Suprapubic skin (tissue), 4 donors: ENCODE measurements around the gene TAF3. TPM values are rescaled to one million over a fixed set of nuclear protein-coding genes. Genes with fewer than 3 reads are reported as not detected.

ENCODE experiments used
- DNase-seq, 2 donors: peaks; one replicate each; pipeline ENCODE4 v3.0.0-alpha.2; 2019; ENCODE audit warnings: low spot score in 2 of 2
- H3K27ac ChIP-seq: fragments of 200-600 bp; sonication (generic); one replicate; pipeline ENCODE4 v1.5.1; 2019
- H3K27me3 ChIP-seq: fragments of 200-600 bp; sonication (generic); one replicate; pipeline ENCODE4 v1.5.1; 2019
- H3K36me3 ChIP-seq: fragments of 200-600 bp; sonication (generic); one replicate; pipeline ENCODE4 v1.5.1; 2019
- H3K4me1 ChIP-seq: fragments of 200-600 bp; sonication (generic); one replicate; pipeline ENCODE4 v1.5.1; 2019
- H3K4me3 ChIP-seq: fragments of 200-600 bp; sonication (generic); one replicate; pipeline ENCODE4 v1.5.1; 2019; ENCODE audit warnings: mild to moderate bottlenecking
- H3K9me3 ChIP-seq: fragments of 200-600 bp; sonication (generic); one replicate; pipeline ENCODE4 v1.5.1; 2019
- EP300 ChIP-seq: sonication (generic); formaldehyde crosslinking; IDR thresholded peaks from one replicate; pipeline ENCODE4 v1.6.1; 2017; ENCODE audit warnings: antibody characterized with exemption
- POLR2A ChIP-seq, 2 donors: fragments of 450-650 bp; IDR thresholded peaks; one replicate each; pipeline ENCODE4 v1.6.1; 2017; ENCODE audit warnings: antibody characterized with exemption in 2 of 2, mild to moderate bottlenecking in 2 of 2, moderate library complexity in 2 of 2
- POLR2AphosphoS5 ChIP-seq, 3 donors: sonication (generic); formaldehyde crosslinking; IDR thresholded peaks; one replicate each; pipeline ENCODE4 v1.6.1; 2017; ENCODE audit warnings: antibody characterized with exemption in 3 of 3
- WGBS: methylation state at CpG from one replicate; pipeline ENCODE4 v1.1.5; 2018; 5-methylcytosine and 5-hydroxymethylcytosine counted together
- total RNA-seq, 4 donors: library from RNA; depleted of rRNA; stranded (reverse); fragments of >200 nt; gene quantifications; one replicate each; pipeline ENCODE4 v1.1.0, GENCODE V29; 2016
- TF ChIP-seq, protein P1 (sequence below), 2 donors: fragments of 200-600 bp in 1 of 2; fragments of 450-650 bp in 1 of 2; sonication (generic) in 1 of 2; IDR thresholded peaks; one replicate each; pipeline ENCODE4 v1.5.1; 2016 to 2019; ENCODE audit warnings: antibody characterized with exemption in 2 of 2, mild to moderate bottlenecking in 1 of 2, moderate library complexity in 1 of 2

TAF3 gene
- total RNA-seq, 4 donors from 2014 or later = 5.6 to 13.3 (median 10.3) TPM

DNA sequence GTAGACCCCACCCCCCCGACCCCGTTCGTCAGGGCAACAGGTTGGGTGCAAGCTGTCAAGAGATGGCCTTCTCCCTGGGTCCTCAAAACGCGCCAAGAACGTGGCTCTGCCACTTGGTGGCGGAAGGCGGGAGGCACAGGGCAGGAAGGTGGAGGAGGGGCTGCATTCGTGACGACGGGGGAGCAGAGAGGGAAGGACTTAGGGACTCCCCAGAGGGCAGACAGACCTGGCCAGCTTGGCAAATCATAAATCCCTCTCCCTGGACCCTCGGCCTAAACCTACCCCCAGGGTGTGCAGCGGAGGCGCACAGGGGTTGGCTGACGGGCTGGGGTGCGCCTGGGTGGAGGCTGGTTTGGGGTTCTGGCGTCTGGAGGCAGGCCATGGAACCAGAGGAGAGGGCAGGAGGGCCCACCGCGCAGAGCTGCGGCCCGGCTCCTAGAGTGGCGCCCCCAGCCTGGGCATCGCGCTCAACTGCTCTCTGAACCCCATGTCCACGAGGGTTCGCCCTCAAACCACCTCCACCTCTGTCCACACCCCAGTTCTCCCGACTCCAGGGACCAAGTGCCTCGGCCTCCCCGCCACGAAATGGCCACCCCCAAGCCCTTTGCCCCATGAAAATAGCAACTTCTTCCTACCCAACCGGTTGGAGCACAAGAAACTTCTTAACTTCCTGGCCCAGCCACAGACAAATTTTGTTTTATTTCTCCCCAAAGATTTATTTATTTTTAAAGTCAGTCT lies 225.4 kb downstream of the TAF3 start:
- TF ChIP-seq, protein P1, sequence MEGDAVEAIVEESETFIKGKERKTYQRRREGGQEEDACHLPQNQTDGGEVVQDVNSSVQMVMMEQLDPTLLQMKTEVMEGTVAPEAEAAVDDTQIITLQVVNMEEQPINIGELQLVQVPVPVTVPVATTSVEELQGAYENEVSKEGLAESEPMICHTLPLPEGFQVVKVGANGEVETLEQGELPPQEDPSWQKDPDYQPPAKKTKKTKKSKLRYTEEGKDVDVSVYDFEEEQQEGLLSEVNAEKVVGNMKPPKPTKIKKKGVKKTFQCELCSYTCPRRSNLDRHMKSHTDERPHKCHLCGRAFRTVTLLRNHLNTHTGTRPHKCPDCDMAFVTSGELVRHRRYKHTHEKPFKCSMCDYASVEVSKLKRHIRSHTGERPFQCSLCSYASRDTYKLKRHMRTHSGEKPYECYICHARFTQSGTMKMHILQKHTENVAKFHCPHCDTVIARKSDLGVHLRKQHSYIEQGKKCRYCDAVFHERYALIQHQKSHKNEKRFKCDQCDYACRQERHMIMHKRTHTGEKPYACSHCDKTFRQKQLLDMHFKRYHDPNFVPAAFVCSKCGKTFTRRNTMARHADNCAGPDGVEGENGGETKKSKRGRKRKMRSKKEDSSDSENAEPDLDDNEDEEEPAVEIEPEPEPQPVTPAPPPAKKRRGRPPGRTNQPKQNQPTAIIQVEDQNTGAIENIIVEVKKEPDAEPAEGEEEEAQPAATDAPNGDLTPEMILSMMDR (IDR thresholded peaks at IDR 0.05) = no peak
- TF ChIP-seq EP300 (no peak), POLR2A (IDR thresholded peaks at IDR 0.05) (no peak), POLR2AphosphoS5 (IDR thresholded peaks at IDR 0.05) (no peak)
- H3K27ac ChIP-seq = no peak overlapping the region
- DNase-seq = no peak
- H3K27me3 ChIP-seq = peaks cover 100% of the 10 kb centered on the region
- no peak overlapping the region for H3K4me3 ChIP-seq
- H3K4me1 ChIP-seq = peaks cover 17% of the 10 kb centered on the region
- no peaks in the 10 kb centered on the region for H3K36me3 ChIP-seq
- no peaks in the 10 kb centered on the region for H3K9me3 ChIP-seq
- WGBS = 37% methylated on average over 31 of the region's 31 CpGs

DNA sequence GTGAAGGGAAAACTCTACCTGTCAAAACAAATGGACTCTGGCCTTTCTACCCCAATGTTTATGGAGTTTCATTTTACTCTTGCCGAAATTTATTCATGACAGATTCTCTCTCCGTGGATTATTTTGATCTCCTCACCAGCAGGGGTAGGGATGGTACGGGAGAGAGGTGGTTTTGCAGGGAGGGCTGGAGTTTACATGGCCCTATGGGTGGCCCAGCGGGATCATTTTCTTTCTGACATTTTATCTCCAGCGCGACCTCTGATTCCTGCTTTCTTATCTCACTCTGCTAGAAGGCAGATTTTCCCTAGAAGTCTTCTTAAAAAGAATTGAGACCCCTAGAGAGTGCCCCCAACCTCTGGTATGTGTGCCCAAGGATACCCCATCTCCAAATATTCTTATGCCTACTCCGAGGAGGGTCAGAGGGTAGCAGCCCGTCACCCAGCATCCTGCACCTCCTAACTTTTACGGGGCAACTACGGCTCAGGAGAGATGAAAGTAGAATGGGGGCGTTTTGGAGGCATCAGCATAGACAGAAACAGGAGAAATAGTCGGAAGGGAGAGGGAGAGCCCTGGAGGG lies 226.1 kb downstream of the TAF3 start:
- H3K4me3 ChIP-seq = peak overlapping the region; percentile 44
- peaks cover 100% of the 10 kb centered on the region for H3K27me3 ChIP-seq
- H3K36me3 ChIP-seq = no peaks in the 10 kb centered on the region
- WGBS = 57% methylated on average over 12 of the region's 12 CpGs
- no peaks in the 10 kb centered on the region for H3K9me3 ChIP-seq
- peaks cover 24% of the 10 kb centered on the region for H3K4me1 ChIP-seq
- DNase-seq = no peak
- TF ChIP-seq, protein P1 (IDR thresholded peaks at IDR 0.05) = no peak
- no peak for TF ChIP-seq POLR2A (IDR thresholded peaks at IDR 0.05)
- no peak for TF ChIP-seq POLR2AphosphoS5 (IDR thresholded peaks at IDR 0.05)
- TF ChIP-seq EP300 = no peak
- H3K27ac ChIP-seq = no peak overlapping the region

DNA sequence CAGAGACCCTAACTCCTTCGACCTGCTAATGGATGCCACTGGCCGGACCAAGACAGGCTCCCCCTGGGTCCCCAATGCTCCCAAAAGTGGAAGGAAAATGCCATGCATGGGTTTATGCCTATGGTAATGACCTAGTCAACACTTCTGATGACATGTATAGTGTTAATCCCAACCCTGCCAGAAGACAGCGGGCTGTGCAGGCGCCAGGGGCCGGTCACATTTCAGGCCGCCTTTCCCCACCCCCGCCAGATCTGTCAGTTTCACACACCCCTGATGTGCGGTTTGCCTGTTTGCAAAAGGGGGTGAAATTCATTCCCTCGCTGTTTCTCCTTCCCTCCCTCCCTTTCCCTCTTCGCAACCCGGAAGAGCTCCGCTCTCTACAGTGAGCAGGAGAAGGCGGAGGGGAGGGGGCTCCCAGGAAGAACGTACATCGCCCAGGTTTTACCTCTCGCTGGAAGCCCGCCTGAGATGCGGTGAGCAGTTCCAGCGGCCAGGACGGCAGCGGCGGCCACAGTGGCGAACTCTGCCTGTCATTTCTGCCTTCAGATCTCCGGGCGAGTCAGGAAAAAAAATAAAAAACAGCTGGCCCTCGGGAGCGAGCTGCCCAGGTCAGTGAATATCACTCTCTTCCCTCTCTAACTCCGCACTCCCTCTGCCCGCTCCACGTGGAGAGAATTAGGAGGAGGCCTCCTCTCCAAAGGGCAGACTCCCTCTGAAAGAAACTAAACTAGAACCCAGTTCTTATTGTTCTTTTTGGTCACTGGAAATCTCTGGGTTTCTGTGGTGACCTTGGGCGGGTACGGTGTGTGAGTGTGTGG lies 226.8 kb downstream of the TAF3 start:
- no peaks in the 10 kb centered on the region for H3K9me3 ChIP-seq
- no peak for DNase-seq
- H3K4me3 ChIP-seq = peak overlapping the region; percentile 44
- H3K27me3 ChIP-seq = peaks cover 100% of the 10 kb centered on the region
- 26% methylated on average over 32 of the region's 32 CpGs for WGBS
- no peak overlapping the region for H3K27ac ChIP-seq
- TF ChIP-seq EP300 (no peak), POLR2A (IDR thresholded peaks at IDR 0.05) (no peak), POLR2AphosphoS5 (IDR thresholded peaks at IDR 0.05) (no peak)
- TF ChIP-seq, protein P1 (IDR thresholded peaks at IDR 0.05) = no peak
- H3K36me3 ChIP-seq = no peaks in the 10 kb centered on the region
- peaks cover 31% of the 10 kb centered on the region for H3K4me1 ChIP-seq

DNA sequence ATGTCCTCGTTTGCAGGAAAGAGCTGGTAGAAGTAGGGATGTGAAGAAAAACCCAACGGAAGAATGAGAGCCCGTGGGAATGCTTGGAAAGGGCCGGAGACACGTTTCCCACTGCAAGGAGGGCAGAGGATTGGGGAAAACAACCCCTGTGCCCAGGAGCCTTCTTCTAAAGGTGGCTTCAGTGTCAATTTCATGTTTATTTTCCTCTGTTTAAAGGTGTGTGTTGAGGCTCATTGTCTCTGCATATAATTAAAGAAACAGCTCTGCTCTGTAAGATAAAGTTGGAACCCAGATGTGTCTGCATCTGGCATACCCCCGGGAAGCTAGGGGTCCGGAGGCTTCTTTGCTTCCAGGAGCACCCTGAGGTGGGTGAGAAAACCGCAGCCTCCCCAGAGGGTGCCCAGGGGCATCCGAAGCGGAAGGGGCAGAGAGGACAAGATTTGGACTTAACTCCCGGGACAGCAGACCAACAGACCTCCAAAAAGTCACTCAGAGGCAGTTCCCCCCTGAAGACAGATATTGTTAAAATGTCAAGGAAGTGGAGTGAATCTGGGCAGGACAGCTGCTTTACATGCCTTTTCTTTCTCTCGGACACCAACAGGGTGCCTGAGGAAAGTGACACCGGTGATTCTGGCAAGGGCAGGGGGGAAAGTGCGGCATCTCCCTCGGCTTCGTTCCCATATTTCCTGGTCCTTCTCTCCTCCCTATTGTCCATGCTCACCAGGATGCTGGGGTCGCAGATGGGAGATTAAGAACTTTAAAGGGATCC lies 227.6 kb downstream of the TAF3 start:
- Histone ChIP-seq H3K36me3 (no peaks in the 10 kb centered on the region), H3K4me1 (peaks cover 39% of the 10 kb centered on the region), H3K27ac (no peak overlapping the region), H3K9me3 (no peaks in the 10 kb centered on the region), H3K4me3 (peak overlapping the region; percentile 44), H3K27me3 (peaks cover 100% of the 10 kb centered on the region)
- WGBS = 38% methylated on average over 17 of the region's 17 CpGs
- TF ChIP-seq POLR2AphosphoS5 (IDR thresholded peaks at IDR 0.05) = no peak
- TF ChIP-seq, protein P1 (IDR thresholded peaks at IDR 0.05) = no peak
- TF ChIP-seq POLR2A (IDR thresholded peaks at IDR 0.05) = no peak
- TF ChIP-seq EP300 = no peak
- DNase-seq = no peak
